Measurements from ENCODE around the gene RIMBP2.

GRCh38 chr12:130357729-130358330 lies 358.3 kb downstream of the RIMBP2 start:
- TF ChIP-seq REST (IDR thresholded peaks at IDR 0.05; ENCODE audit: borderline replicate concordance), result no peak
- TF ChIP-seq CTCF (IDR thresholded peaks at IDR 0.05; ENCODE audit: poor library complexity, severe bottlenecking), result no peak
- no peak for TF ChIP-seq POLR2AphosphoS5 (IDR thresholded peaks at IDR 0.05)
- no peak for TF ChIP-seq EP300 (conservative IDR thresholded peaks at IDR 0.05; ENCODE audit: poor library complexity, severe bottlenecking)

Measured in neural cell (in vitro differentiated cells).